GM21526 (cell line): ENCODE results near the gene OLIG3.

Source experiments
- ATAC-seq: cut with Tn5 transposase; IDR thresholded peaks from one replicate; pipeline ENCODE4 v1.9.1; 2021; ENCODE audit warnings: moderate library complexity; ENCODE audit not compliant: unreplicated experiment, low FRiP score

The OLIG3 gene

GRCh38 chr6:137496909-137497720 lies 2.9 kb upstream of the OLIG3 start:
- no peak for ATAC-seq

- ATAC-seq: no peak
Observed at GRCh38 chr6:137496368-137496767, 2.2 kb upstream of the OLIG3 start.

GRCh38 chr6:137495703-137496336 lies 1.6 kb upstream of the OLIG3 start:
- ATAC-seq: no peak

- no peak for ATAC-seq
Observed at GRCh38 chr6:137494988-137495702, 951 bp upstream of the OLIG3 start.

- no peak for ATAC-seq
Observed at GRCh38 chr6:137493218-137494038, 766 bp downstream of the OLIG3 start.

GRCh38 chr6:137492289-137493217 lies 1.6 kb downstream of the OLIG3 start:
- no peak for ATAC-seq

GRCh38 chr6:137491478-137491877 lies 2.7 kb downstream of the OLIG3 start:
- no peak for ATAC-seq

- ATAC-seq: no peak
Observed at GRCh38 chr6:137490961-137491360, 3.2 kb downstream of the OLIG3 start.

- no peak for ATAC-seq
Observed at GRCh38 chr6:137490006-137490905, 3.9 kb downstream of the OLIG3 start.

- ATAC-seq: no peak
Observed at GRCh38 chr6:137489046-137490005, 4.9 kb downstream of the OLIG3 start.

- no peak for ATAC-seq
Observed at GRCh38 chr6:137488150-137489045, 5.8 kb downstream of the OLIG3 start.

- ATAC-seq: no peak
Observed at GRCh38 chr6:137487869-137488149, 6.4 kb downstream of the OLIG3 start.

GRCh38 chr6:137487181-137487868 lies 6.9 kb downstream of the OLIG3 start:
- no peak for ATAC-seq

- no peak for ATAC-seq
Observed at GRCh38 chr6:137486416-137486815, 7.8 kb downstream of the OLIG3 start.

- ATAC-seq: no peak
Observed at GRCh38 chr6:137480431-137480830, 13.8 kb downstream of the OLIG3 start.

- no peak for ATAC-seq
Observed at GRCh38 chr6:137475103-137475502, 19.1 kb downstream of the OLIG3 start.
